ENCODE data around the gene MYORG.

DNA sequence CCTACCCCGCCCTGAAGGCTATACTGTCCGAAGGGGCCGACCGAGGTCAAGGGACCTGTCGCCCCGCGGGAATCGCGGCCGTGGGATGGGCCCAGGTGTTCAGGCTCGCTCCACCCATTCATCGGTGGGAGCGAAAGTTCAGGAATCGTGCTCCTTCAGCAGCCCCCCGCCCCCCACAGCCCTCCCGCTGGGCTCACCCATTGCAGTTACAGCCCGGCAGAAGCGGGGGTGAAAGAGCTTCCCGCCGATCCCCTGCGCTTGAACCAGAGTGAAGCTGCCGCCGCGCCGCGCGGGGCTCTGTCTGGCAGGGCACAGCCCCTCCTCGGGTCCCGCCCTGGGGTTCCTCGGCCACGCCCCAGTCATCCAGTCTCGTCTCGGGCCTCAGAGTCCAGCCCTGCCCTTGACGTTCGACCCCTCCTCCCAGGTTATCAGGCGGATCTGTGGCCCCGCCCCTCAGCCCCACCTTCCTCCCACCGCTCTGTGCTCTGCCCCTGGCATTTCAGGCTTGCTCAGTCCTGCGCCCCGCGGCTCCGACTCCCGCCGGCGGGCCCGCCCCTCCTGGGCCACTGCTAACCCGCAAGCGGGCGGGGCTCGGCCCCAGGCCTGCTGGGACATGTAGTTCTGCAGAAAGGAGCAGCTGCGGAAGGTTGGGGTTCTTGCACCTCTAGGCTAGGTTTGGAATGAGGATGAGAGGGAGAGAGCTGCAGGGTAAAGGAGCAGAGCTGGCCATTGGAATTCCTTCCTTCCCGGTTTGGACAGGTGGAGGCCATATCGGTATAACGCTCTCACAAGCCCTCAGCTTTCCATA is at the start of gene MYORG:
- TF ChIP-seq, protein P1, sequence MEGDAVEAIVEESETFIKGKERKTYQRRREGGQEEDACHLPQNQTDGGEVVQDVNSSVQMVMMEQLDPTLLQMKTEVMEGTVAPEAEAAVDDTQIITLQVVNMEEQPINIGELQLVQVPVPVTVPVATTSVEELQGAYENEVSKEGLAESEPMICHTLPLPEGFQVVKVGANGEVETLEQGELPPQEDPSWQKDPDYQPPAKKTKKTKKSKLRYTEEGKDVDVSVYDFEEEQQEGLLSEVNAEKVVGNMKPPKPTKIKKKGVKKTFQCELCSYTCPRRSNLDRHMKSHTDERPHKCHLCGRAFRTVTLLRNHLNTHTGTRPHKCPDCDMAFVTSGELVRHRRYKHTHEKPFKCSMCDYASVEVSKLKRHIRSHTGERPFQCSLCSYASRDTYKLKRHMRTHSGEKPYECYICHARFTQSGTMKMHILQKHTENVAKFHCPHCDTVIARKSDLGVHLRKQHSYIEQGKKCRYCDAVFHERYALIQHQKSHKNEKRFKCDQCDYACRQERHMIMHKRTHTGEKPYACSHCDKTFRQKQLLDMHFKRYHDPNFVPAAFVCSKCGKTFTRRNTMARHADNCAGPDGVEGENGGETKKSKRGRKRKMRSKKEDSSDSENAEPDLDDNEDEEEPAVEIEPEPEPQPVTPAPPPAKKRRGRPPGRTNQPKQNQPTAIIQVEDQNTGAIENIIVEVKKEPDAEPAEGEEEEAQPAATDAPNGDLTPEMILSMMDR (conservative IDR thresholded peaks at IDR 0.05), result no peak
- no peak for TF ChIP-seq EZH2 (IDR thresholded peaks at IDR 0.05; ENCODE audit: low read depth)

Data from PC-9 (cell line).